NCI-H2029 treated with DMSO at 0.1 percent for 48 hours (cell line): Measurements from ENCODE around the gene SPSB2.
"Not testable (repeated sequence)": the region's sequence is repeated elsewhere in the genome, so short reads cannot be mapped to it uniquely, and the experiment has no call there.

Source experiments
- DNase-seq: peaks from one replicate; lab custom pipeline; 2025; lab: John Stamatoyannopoulos, UW

SPSB2 gene

GRCh38 chr12:6870304-6870703 lies 2.8 kb downstream of the SPSB2 start:
- not testable (repeated sequence) for DNase-seq

GRCh38 chr12:6869049-6870021 lies 3.8 kb downstream of the SPSB2 start:
- DNase-seq, result peak; percentile 42

- DNase-seq, result no peak
Observed at GRCh38 chr12:6868211-6869048, 4.7 kb downstream of the SPSB2 start.

DNA sequence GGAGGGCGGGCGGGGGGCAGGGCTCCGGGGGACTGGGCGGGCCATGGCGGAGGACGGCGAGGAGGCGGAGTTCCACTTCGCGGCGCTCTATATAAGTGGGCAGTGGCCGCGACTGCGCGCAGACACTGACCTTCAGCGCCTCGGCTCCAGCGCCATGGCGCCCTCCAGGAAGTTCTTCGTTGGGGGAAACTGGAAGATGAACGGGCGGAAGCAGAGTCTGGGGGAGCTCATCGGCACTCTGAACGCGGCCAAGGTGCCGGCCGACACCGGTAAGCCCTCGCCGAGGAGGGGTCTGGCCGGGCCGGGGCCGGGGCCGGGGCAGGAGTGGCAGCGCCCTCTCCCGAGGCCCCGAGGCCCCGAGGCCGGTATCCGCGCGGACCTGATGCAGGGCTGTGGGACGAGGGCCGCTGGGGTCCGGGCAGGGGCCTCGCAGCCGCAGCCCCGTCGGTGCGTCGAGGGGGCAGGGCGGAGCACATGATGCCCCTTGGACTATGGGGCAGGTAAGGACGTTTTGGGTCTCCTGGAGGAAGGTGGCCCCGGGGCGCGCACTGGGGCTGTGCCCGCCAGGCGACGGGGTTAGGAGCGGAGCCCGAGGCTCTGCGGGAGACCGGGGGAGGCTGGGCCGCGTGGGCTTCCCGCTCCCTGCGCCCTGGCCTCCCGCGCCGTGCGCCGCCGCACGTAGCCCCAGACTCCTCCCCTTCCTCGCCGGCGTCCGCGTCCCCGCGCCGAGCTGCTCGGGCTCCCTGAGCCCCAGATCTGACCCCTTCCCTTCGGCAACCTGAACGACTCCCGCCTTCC lies 5.5 kb downstream of the SPSB2 start, which contains the start of gene TPI1:
TSS of gene TPI1 (plus strand) at position 119 of the 798 bp plus-strand sequence. CDS start at position 155, 36 bp downstream.
- peak; percentile 26 for DNase-seq

DNA sequence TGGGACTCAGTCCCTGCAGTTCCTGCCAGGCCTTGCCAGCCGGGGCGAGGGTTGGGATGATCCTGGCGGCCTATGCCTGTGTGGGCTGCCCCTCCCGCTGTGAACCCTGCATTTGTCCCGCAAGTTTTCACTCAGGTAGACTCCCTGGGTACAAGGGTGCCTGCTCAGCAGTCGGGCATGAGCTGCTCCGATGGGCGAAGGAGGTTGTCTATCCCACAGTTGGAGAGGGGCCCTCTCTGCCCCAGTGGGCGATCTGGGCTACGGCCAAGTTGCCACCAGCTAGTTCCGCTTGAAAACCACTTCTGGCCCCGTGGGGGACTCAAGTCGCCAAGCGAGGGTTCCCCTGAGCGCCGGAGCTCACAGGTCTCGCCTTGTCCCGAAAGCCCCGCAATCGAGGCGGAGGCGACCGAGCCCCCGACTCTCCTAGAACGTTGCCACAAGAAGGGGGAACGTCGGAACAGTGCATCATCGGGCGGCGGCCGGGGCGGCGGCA lies 6.1 kb downstream of the SPSB2 start:
- DNase-seq, result no peak

DNA sequence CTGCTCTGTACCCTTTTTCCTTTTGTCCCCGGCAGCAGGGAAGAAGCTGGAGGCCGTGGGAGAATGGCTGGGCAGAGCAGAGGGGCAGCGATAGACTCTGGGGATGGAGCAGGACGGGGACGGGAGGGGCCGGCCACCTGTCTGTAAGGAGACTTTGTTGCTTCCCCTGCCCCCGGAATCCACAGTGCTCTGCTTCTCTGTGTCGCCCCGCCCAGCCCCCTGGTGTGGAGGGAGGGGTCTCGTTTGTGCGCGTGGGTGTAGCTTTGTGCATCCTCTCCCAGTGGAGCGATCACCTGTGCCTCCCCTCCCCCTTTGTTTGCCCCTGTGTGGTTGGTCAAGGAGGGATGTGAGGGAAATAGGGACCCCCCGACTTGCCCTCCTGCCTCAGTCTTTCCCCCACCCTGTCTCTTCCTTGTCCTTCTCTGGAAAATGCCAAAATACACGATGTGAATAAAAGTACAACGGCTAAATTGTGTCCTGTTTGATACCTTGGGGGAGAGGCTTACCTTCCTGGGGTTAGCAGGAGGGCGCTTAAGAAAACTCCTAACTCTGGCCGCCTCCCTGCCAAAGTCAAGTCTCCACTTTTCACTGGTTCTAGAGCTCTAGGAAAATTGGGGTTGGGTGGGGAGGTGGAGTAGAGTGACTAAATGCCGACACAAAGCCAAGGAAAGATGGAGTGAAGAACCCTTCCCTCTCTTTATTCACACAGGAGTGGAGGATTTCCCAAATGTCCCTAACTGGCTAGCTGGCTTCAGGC lies 6.8 kb downstream of the SPSB2 start:
- DNase-seq, result no peak

DNA sequence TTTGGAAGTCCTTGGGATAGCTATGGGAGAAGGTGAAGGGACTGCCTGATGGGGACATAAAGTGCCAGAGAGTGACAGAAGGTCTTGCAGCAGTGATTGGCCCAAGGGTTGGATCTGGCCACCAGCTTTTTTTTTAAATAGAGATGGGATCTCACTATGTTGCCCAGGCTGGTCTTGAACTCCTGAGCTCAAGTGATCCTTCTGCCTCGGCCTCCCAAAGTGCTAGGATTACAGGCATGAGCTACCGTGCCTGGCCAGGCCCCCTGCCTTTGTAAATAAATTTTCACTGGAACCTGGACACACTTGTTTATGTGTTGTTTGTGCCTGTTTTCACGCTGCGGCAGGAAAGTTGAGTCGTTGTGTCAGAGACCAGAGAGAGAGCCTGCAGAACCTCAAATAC lies 7.8 kb downstream of the SPSB2 start:
- DNase-seq, result not testable (repeated sequence)

DNA sequence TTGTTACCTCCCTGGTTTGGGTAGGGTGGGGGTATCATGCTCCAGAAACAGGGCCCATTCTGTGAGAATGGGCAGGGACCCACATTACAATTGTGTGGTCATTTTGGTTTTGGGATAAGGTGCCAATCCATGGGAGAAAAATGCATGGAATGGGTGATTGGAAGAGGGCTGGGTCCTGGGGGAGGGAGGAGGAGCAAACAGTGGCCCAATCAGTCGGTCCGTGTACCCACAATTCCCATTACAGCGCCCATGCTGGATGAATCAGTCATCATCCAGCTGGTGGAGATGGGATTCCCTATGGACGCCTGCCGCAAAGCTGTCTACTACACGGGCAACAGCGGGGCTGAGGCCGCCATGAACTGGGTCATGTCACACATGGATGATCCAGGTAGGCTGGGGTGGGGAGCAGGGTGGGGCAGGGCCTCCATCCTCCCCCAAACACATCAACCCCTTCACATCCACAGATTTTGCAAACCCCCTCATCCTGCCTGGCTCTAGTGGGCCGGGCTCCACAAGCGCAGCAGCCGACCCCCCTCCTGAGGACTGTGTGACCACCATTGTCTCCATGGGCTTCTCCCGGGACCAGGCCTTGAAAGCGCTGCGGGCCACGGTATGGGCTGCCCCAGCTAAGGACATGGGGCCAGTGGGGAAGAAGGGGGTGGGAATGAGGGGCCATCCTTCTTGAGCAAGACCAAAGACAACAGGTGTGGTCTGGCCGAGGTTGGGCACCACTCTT lies 9.3 kb downstream of the SPSB2 start:
- no peak for DNase-seq

DNA sequence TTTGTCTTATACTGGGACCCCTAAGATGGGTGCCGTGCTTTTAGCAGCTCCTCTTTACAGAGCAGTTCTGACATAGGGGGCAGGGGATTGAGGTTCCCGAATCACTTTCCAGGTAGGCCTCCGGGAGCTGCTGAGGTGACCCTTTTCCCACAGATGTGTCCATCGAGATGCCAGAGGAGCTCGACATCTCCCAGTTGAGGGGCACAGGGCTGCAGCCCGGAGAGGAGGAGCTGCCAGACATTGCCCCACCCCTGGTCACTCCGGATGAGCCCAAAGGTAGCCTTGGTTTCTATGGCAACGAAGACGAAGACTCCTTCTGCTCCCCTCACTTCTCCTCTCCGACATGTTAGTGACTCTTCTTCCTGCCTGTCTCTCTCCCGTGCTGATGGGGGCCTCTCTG lies 10.1 kb downstream of the SPSB2 start:
- no peak for DNase-seq

DNA sequence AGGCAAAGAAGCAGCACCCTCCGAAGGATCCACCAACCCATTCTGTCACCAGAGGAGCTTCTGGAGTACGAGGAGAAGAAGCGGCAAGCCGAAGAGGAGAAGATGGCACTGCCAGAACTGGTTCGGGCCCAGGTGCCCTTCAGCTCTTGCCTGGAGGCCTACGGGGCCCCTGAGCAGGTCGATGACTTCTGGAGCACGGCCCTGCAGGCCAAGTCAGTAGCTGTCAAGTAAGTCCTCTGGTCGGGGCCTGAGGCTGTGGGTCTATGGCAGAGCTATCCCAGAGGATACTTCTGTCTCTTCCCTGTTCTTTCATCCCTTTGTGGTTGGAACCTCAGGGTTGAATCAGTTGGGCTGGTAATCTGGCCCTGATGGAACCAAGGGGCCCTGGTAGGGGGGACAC lies 11.7 kb downstream of the SPSB2 start:
- no peak for DNase-seq

DNA sequence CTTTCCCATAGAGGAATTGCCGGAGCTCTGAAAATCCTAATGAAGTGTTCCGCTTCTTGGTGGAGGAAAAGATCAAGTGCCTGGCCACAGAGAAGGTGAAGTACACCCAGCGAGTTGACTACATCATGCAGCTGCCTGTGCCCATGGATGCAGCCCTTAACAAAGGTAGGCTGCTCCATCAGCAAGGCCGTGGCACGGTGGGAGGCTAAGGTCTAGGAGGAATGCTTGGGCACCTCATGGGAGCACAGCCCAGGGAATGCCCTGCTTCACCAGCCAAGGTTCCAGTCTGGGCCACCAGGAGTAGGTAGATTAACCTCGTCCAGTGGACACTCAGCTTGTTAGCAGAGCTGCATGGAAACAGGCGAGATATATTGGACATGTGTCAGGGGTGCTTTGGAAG lies 12.2 kb downstream of the SPSB2 start:
- DNase-seq, result no peak

DNA sequence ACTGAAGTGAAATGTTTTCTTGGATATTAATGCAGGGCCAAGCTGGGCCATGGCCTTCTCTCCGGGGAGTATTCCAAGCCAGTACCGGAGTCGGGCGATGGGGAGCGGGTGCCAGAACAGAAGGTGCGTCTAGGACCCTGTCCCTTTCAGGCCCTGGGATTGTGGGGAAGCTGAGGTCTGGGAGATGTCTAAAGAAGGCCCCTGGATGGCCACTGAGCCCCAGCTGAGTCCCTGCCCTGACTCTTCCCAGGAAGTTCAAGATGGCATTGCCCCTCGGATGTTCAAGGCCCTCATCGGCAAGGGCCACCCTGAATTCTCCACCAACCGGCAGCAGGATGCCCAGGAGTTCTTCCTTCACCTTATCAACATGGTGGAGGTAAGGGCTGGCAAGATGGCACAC lies 13.0 kb downstream of the SPSB2 start:
- DNase-seq, result no peak

- DNase-seq, result no peak
Observed at GRCh38 chr12:6858799-6859198, 14.3 kb downstream of the SPSB2 start.

DNA sequence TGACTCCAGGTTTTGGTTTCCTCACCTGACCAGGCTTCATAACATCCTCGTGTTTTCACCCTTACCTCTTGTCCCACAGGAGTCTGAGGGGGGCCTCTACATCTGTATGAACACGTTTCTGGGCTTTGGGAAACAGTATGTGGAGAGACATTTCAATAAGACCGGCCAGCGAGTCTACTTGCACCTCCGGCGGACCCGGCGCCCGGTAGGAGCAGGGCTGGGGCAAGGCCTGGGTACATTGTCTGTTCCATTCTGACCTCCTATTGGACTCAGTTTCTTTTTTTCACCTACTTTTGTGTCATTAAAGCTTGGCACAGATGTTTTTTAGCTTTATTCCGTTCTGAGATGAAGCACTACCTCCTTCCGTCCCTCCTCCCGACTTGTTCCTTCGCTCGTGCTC lies 17.8 kb downstream of the SPSB2 start:
- DNase-seq, result no peak

GRCh38 chr12:6854036-6854435 lies 19.1 kb downstream of the SPSB2 start:
- DNase-seq, result no peak

DNA sequence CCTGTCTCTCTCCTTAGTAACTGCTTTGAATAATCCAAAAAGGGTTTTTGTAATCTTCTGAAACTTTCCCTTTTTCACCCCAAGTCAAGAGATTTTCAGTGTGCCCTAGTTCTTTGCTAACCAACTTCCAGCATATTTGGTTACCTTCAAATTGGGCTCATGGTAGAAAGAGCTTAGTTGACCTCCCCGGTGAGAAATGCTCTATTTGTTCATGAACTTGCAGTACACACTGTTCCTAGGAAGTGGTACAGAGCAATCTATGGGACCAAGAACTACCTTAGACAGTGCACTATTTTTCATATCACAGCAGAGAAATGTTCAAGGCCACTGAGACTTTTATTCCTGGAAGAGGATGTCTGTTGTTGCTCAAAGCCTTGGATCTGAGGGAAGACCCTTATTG lies 19.5 kb downstream of the SPSB2 start:
- no peak for DNase-seq

DNA sequence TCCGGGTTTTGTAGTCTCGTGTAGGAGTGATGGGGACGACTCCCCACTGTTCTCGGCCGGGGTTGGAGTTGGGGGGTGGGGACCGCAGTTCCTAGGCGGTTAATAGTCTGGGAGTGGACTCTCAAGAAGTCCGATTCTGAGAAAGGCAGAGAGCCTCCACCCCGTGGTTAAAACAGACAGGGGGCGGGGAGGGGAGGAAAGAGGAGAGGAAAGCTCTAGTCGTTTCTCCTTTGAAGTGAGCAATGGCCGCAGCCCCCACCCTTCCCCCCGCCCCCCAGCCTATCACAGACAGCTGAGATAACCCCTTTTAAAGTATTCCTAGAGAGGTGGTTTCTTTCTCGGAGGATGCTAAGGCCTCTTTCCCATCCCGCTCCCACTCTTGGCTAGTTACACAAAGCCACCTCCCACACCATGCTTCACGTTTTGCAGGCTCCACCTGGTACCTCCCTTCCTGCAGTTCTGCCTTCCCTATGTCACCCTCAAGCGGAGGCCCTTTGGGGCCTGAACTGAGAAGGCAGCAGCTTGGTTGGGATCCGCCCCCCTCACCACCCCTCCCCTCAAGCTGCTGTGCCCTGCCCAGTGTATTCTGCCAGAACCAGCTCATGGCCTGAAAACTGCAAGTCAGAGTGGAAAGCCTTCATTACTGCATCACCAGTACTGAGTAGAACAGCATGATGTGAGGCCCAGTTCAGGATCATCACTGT lies 20.3 kb downstream of the SPSB2 start:
- DNase-seq, result no peak

GRCh38 chr12:6851921-6852650 lies 21.0 kb downstream of the SPSB2 start, which contains the start of gene USP5:
Gene USP5 (plus strand): TSS chr12:6852150. CDS start chr12:6852180, 30 bp downstream.
- DNase-seq, result peak; percentile 98
